ENCODE data around the gene STH. TPM values are rescaled to one million over a fixed set of nuclear protein-coding genes. Genes with fewer than 3 reads are reported as not detected.

STH gene
- total and polyA plus RNA-seq, 2 experiments from 2014 or later = not detected

DNA sequence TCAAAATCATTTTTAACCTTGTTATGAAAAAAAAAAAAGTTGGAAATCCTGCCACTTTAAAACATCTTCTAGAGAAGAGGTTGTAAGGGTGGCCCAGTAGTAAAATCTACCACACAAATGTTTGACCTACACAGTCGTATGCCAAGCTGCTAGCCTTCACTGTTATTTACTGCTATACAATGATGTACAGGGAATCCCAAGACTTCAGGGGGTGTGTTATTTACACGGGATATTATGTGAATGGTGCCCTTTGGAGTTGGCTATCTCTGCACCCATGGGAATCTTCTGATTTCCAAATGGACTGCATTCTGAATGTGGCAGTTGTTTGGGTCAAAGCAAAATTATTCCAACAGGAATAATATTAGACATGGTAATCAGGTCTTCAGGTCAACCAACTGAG is 45.9 kb downstream of the STH start:
- TF ChIP-seq, protein P1, sequence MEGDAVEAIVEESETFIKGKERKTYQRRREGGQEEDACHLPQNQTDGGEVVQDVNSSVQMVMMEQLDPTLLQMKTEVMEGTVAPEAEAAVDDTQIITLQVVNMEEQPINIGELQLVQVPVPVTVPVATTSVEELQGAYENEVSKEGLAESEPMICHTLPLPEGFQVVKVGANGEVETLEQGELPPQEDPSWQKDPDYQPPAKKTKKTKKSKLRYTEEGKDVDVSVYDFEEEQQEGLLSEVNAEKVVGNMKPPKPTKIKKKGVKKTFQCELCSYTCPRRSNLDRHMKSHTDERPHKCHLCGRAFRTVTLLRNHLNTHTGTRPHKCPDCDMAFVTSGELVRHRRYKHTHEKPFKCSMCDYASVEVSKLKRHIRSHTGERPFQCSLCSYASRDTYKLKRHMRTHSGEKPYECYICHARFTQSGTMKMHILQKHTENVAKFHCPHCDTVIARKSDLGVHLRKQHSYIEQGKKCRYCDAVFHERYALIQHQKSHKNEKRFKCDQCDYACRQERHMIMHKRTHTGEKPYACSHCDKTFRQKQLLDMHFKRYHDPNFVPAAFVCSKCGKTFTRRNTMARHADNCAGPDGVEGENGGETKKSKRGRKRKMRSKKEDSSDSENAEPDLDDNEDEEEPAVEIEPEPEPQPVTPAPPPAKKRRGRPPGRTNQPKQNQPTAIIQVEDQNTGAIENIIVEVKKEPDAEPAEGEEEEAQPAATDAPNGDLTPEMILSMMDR (IDR thresholded peaks at IDR 0.05; ENCODE audit: low read depth, low read length) = no peak
- Histone ChIP-seq H3K9me3 (ENCODE audit: low read depth) (no peaks in the 10 kb centered on the region), H3K36me3 (peaks cover 48% of the 10 kb centered on the region), H3K4me1 (ENCODE audit: low read depth) (no peaks in the 10 kb centered on the region), H3K27ac (peak overlapping the region; percentile 55), H3K4me3 (no peak overlapping the region), H3K27me3 (no peaks in the 10 kb centered on the region)
- no peak for DNase-seq (ENCODE audit: low read depth in 1 of 2, low spot score in 1 of 2)

- Histone ChIP-seq H3K36me3 (peaks cover 49% of the 10 kb centered on the region), H3K4me3 (no peak overlapping the region), H3K27ac (peak overlapping the region; percentile 78), H3K9me3 (ENCODE audit: low read depth) (no peaks in the 10 kb centered on the region), H3K4me1 (ENCODE audit: low read depth) (no peaks in the 10 kb centered on the region), H3K27me3 (no peaks in the 10 kb centered on the region)
- peak in 1 of 2 donors; percentile 24 for DNase-seq (ENCODE audit: low read depth in 1 of 2, low spot score in 1 of 2)
- TF ChIP-seq, protein P1 (IDR thresholded peaks at IDR 0.05; ENCODE audit: low read depth, low read length) = no peak
Measured at GRCh38 chr17:46045639-46046038, 46.6 kb downstream of the STH start.

GRCh38 chr17:46046957-46047356 is 47.9 kb downstream of the STH start:
- no peaks in the 10 kb centered on the region for H3K9me3 ChIP-seq (ENCODE audit: low read depth)
- TF ChIP-seq, protein P1 (IDR thresholded peaks at IDR 0.05; ENCODE audit: low read depth, low read length) = no peak
- no peaks in the 10 kb centered on the region for H3K27me3 ChIP-seq
- peak in 1 of 2 donors; percentile 81 for DNase-seq (ENCODE audit: low read depth in 1 of 2, low spot score in 1 of 2)
- H3K36me3 ChIP-seq = peaks cover 40% of the 10 kb centered on the region
- H3K4me1 ChIP-seq (ENCODE audit: low read depth) = no peaks in the 10 kb centered on the region
- H3K27ac ChIP-seq = peak overlapping the region; percentile 53
- H3K4me3 ChIP-seq = no peak overlapping the region

GRCh38 chr17:46047398-46047797 is 48.3 kb downstream of the STH start:
- no peaks in the 10 kb centered on the region for H3K4me1 ChIP-seq (ENCODE audit: low read depth)
- no peak overlapping the region for H3K27ac ChIP-seq
- TF ChIP-seq, protein P1 (IDR thresholded peaks at IDR 0.05; ENCODE audit: low read depth, low read length) = no peak
- peaks cover 36% of the 10 kb centered on the region for H3K36me3 ChIP-seq
- no peak for DNase-seq (ENCODE audit: low read depth in 1 of 2, low spot score in 1 of 2)
- H3K27me3 ChIP-seq = no peaks in the 10 kb centered on the region
- no peaks in the 10 kb centered on the region for H3K9me3 ChIP-seq (ENCODE audit: low read depth)
- H3K4me3 ChIP-seq = no peak overlapping the region

- no peak overlapping the region for H3K27ac ChIP-seq
- H3K4me1 ChIP-seq (ENCODE audit: low read depth) = no peaks in the 10 kb centered on the region
- H3K36me3 ChIP-seq = peaks cover 33% of the 10 kb centered on the region
- no peaks in the 10 kb centered on the region for H3K9me3 ChIP-seq (ENCODE audit: low read depth)
- TF ChIP-seq, protein P1 (IDR thresholded peaks at IDR 0.05; ENCODE audit: low read depth, low read length) = no peak
- no peak overlapping the region for H3K4me3 ChIP-seq
- H3K27me3 ChIP-seq = no peaks in the 10 kb centered on the region
- DNase-seq (ENCODE audit: low read depth in 1 of 2, low spot score in 1 of 2) = no peak
Measured at GRCh38 chr17:46047856-46048255, 48.8 kb downstream of the STH start.

Other genes starting within 250 kb of the STH start
- 0.11 and 0.86 TPM in 2 replicates for gene CRHR1, start 214.9 kb upstream of the STH start, total RNA-seq
- gene CRHR1, start 214.9 kb upstream of the STH start, polyA plus RNA-seq = 0.27 TPM in 1 of 2 replicates, not detected in the other
- gene SPPL2C, start 154.4 kb upstream of the STH start, total RNA-seq = 0.12 TPM in 1 of 2 replicates, not detected in the other
- gene SPPL2C, start 154.4 kb upstream of the STH start, polyA plus RNA-seq = not detected in 2 replicates
- gene MAPT, start 104.7 kb upstream of the STH start, total RNA-seq = 1.3 and 2.9 TPM in 2 replicates
- gene MAPT, start 104.7 kb upstream of the STH start, polyA plus RNA-seq = 1.5 and 1.9 TPM in 2 replicates
- 69.4 and 109 TPM in 2 replicates for gene KANSL1, start 194.2 kb downstream of the STH start, total RNA-seq
- 52.6 and 61.2 TPM in 2 replicates for gene KANSL1, start 194.2 kb downstream of the STH start, polyA plus RNA-seq